HepG2 (cell line): Measurements from ENCODE around the gene EBF4. TPM values are rescaled to one million over a fixed set of nuclear protein-coding genes. Genes with fewer than 3 reads are reported as not detected.

Experiments used
- FOSL2 ChIP-seq: sonication (generic); formaldehyde crosslinking; IDR thresholded peaks from 2 replicates; pipeline ENCODE4 v1.4.0; 2020; ENCODE audit warnings: missing genetic modification reagents
- GZF1 ChIP-seq: sonication (generic); formaldehyde crosslinking; IDR thresholded peaks from 2 replicates; pipeline ENCODE4 v1.5.1; 2020; ENCODE audit warnings: mild to moderate bottlenecking, missing genetic modification reagents
- JDP2 ChIP-seq: sonication (generic); formaldehyde crosslinking; IDR thresholded peaks from 2 replicates; pipeline ENCODE4 v1.8.1; 2022; ENCODE audit warnings: missing genetic modification reagents, borderline replicate concordance
- KDM4B ChIP-seq: sonication (generic); formaldehyde crosslinking; IDR thresholded peaks from 2 replicates; pipeline ENCODE4 v1.4.0; 2020; ENCODE audit warnings: missing genetic modification reagents
- MNT ChIP-seq: fragments of 450-650 bp; IDR thresholded peaks from 2 replicates; pipeline ENCODE4 v1.6.1; 2016
- SIN3A ChIP-seq: IDR thresholded peaks from 2 replicates; pipeline ENCODE4 v1.6.1; 2011; ENCODE audit warnings: low read depth, mild to moderate bottlenecking, control low read depth, low read length, borderline replicate concordance
- TOE1 ChIP-seq: sonication (generic); formaldehyde crosslinking; IDR thresholded peaks from 2 replicates; pipeline ENCODE4 v1.4.0; 2020; ENCODE audit warnings: mild to moderate bottlenecking, missing genetic modification reagents
- ZBTB39 ChIP-seq: sonication (generic); formaldehyde crosslinking; IDR thresholded peaks from 2 replicates; pipeline ENCODE4 v1.5.0; 2020; ENCODE audit warnings: missing genetic modification reagents
- ZNF407 ChIP-seq: sonication (generic); formaldehyde crosslinking; IDR thresholded peaks from one replicate; pipeline ENCODE4 v1.5.1; 2020; ENCODE audit warnings: mild to moderate bottlenecking, missing genetic modification reagents; ENCODE audit errors: not compliant biosample characterization
- ZXDC ChIP-seq: sonication (generic); formaldehyde crosslinking; IDR thresholded peaks from 2 replicates; pipeline ENCODE4 v1.5.0; 2020; ENCODE audit warnings: mild to moderate bottlenecking, missing genetic modification reagents
- polyA plus RNA-seq, 8 experiments: library from polyadenylated mRNA; depleted of rRNA in 3 of 8; stranded (reverse) in 7 of 8; unstranded in 1 of 8; fragments of >200 nt; fragmentation: Illumina TruSeq in 4 of 8; extraction: Trizol in 4 of 8; gene quantifications; 2 replicates each; pipeline versions ENCODE4 v1.2.1 to v1.2.3, GENCODE V29; 2011 to 2016; ENCODE audit warnings: low read depth in 4 of 8, missing spikeins in 1 of 8, mixed read lengths in 1 of 8; ENCODE audit not compliant: insufficient read depth in 1 of 8
- total RNA-seq, 5 experiments: library from RNA; depleted of rRNA; stranded (reverse); fragments of >200 nt; fragmentation: Illumina TruSeq; extraction: Trizol; gene quantifications; 2 replicates each; pipeline ENCODE4 v1.2.3, GENCODE V29; 2016; ENCODE audit warnings: low read depth in 1 of 5

The EBF4 gene
- total and polyA plus RNA-seq, 2 of the 13 experiments (the other 11 are each of a cell fraction or from before 2014, with no cell fraction given), result 0.84 to 2.2 TPM

GRCh38 chr20:2752567-2753460, 60.2 kb downstream of the EBF4 start (continued):
- TF ChIP-seq ZBTB39 (CRISPR knock-in tag) (0 out of 2 replicates have a peak, but pooled peaks have one; percentile 64), JDP2 (no peak), KDM4B (CRISPR knock-in tag) (no peak; the same call in 1 of the 2 replicates), MNT (no peak), GZF1 (CRISPR knock-in tag) (no peak), ZNF407 (CRISPR knock-in tag) (no peak), TOE1 (CRISPR knock-in tag) (no peak), SIN3A (no peak; the same call in 1 of the 2 replicates), ZXDC (CRISPR knock-in tag) (no peak), FOSL2 (CRISPR knock-in tag) (no peak; the same call in 1 of the 2 replicates)
